HepG2 (cell line): ENCODE results near the gene SEMA3F. TPM values are rescaled to one million over a fixed set of nuclear protein-coding genes. Genes with fewer than 3 reads are reported as not detected.

Experiments used
- AKAP8 ChIP-seq: sonication (generic); formaldehyde crosslinking; IDR thresholded peaks from 2 replicates; pipeline ENCODE4 v1.5.1; 2020; ENCODE audit warnings: mild to moderate bottlenecking, missing genetic modification reagents
- KDM4B ChIP-seq: sonication (generic); formaldehyde crosslinking; IDR thresholded peaks from 2 replicates; pipeline ENCODE4 v1.4.0; 2020; ENCODE audit warnings: missing genetic modification reagents
- MED1 ChIP-seq: sonication (generic); formaldehyde crosslinking; IDR thresholded peaks from 2 replicates; pipeline ENCODE4 v1.4.0; 2020; ENCODE audit warnings: missing genetic modification reagents
- MIXL1 ChIP-seq: IDR thresholded peaks from 2 replicates; pipeline ENCODE4 v1.6.1; 2016
- MTERF4 ChIP-seq: sonication (generic); formaldehyde crosslinking; IDR thresholded peaks from 2 replicates; pipeline ENCODE4 v1.8.0; 2023; ENCODE audit warnings: mild to moderate bottlenecking, missing genetic modification reagents
- NFATC3 ChIP-seq: sonication (generic); formaldehyde crosslinking; IDR thresholded peaks from 2 replicates; pipeline ENCODE4 v1.5.1; 2020; ENCODE audit warnings: mild to moderate bottlenecking, missing genetic modification reagents
- NFKBIZ ChIP-seq: IDR thresholded peaks from 2 replicates; pipeline ENCODE4 v1.6.1; 2018; ENCODE audit warnings: missing genetic modification reagents, missing compliant biosample characterization
- POLR2AphosphoS5 ChIP-seq: IDR thresholded peaks from 2 replicates; pipeline ENCODE4 v1.6.1; 2012; ENCODE audit warnings: low read depth, low read length
- POLR2G ChIP-seq: fragments of 200-400 bp; formaldehyde crosslinking; IDR thresholded peaks from 2 replicates; pipeline ENCODE4 v1.6.1; 2018; ENCODE audit warnings: mild to moderate bottlenecking, low read depth, low read length, moderate library complexity
- TP53 ChIP-seq: sonication (generic); formaldehyde crosslinking; conservative IDR thresholded peaks from 2 replicates; pipeline ENCODE4 v1.4.0; 2020; ENCODE audit warnings: missing genetic modification reagents
- U2AF1 ChIP-seq: fragments of 200-400 bp; formaldehyde crosslinking; optimal IDR thresholded peaks from 2 replicates; pipeline ENCODE3; 2017; ENCODE audit warnings: mild to moderate bottlenecking, low read depth, low read length
- USF2 ChIP-seq, 2 experiments: sonication (generic) in 1 of 2; formaldehyde crosslinking in 1 of 2; IDR thresholded peaks; 2 replicates each; pipeline versions ENCODE4 v1.5.1 to v1.6.1; 2011 to 2020; ENCODE audit warnings: borderline replicate concordance in 1 of 2, low read depth in 1 of 2, low read length in 1 of 2, mild to moderate bottlenecking in 1 of 2, missing genetic modification reagents in 1 of 2, moderate library complexity in 1 of 2
- ZBTB21 ChIP-seq: sonication (generic); formaldehyde crosslinking; IDR thresholded peaks from 2 replicates; pipeline ENCODE4 v1.4.0; 2020; ENCODE audit warnings: missing genetic modification reagents
- ZBTB3 ChIP-seq: sonication (generic); formaldehyde crosslinking; IDR thresholded peaks from 2 replicates; pipeline ENCODE4 v1.4.0; 2020; ENCODE audit warnings: low read depth, mild to moderate bottlenecking, moderate library complexity, missing genetic modification reagents, borderline replicate concordance
- ZC3H13 ChIP-seq: sonication (generic); formaldehyde crosslinking; IDR thresholded peaks from 2 replicates; pipeline ENCODE4 v1.8.1; 2023; ENCODE audit warnings: mild to moderate bottlenecking, missing genetic modification reagents, moderate library complexity
- ZC3H4 ChIP-seq: sonication (generic); formaldehyde crosslinking; IDR thresholded peaks from 2 replicates; pipeline ENCODE4 v1.4.0; 2020; ENCODE audit warnings: missing genetic modification reagents, borderline replicate concordance
- ZFP36L1 ChIP-seq: sonication (generic); formaldehyde crosslinking; IDR thresholded peaks from 2 replicates; pipeline ENCODE4 v1.8.0; 2022; ENCODE audit warnings: mild to moderate bottlenecking, missing genetic modification reagents, moderate library complexity
- ZNF460 ChIP-seq: sonication (generic); formaldehyde crosslinking; IDR thresholded peaks from 2 replicates; pipeline ENCODE4 v1.5.1; 2020; ENCODE audit warnings: missing genetic modification reagents, mild to moderate bottlenecking, borderline replicate concordance
- ZNF580 ChIP-seq: IDR thresholded peaks from 2 replicates; pipeline ENCODE4 v1.6.1; 2016; ENCODE audit warnings: low read depth, borderline replicate concordance
- ZNF660 ChIP-seq: sonication (generic); formaldehyde crosslinking; IDR thresholded peaks from 2 replicates; pipeline ENCODE4 v1.5.1; 2020; ENCODE audit warnings: mild to moderate bottlenecking, low read depth, missing genetic modification reagents, borderline replicate concordance
- ZNF710 ChIP-seq: sonication (generic); formaldehyde crosslinking; IDR thresholded peaks from 2 replicates; pipeline ENCODE4 v1.5.0; 2020; ENCODE audit warnings: mild to moderate bottlenecking, missing genetic modification reagents, borderline replicate concordance
- ZNF720 ChIP-seq: sonication (generic); formaldehyde crosslinking; IDR thresholded peaks from 2 replicates; pipeline ENCODE4 v1.4.0; 2020; ENCODE audit warnings: missing genetic modification reagents
- ZSCAN21 ChIP-seq: sonication (generic); formaldehyde crosslinking; IDR thresholded peaks from 2 replicates; pipeline ENCODE4 v1.8.0; 2022; ENCODE audit warnings: mild to moderate bottlenecking, missing genetic modification reagents, moderate library complexity, borderline replicate concordance
- polyA plus RNA-seq, 8 experiments: library from polyadenylated mRNA; depleted of rRNA in 3 of 8; stranded (reverse) in 7 of 8; unstranded in 1 of 8; fragments of >200 nt; fragmentation: Illumina TruSeq in 4 of 8; extraction: Trizol in 4 of 8; gene quantifications; 2 replicates each; pipeline versions ENCODE4 v1.2.1 to v1.2.3, GENCODE V29; 2011 to 2016; ENCODE audit warnings: low read depth in 4 of 8, missing spikeins in 1 of 8, mixed read lengths in 1 of 8; ENCODE audit not compliant: insufficient read depth in 1 of 8
- total RNA-seq, 5 experiments: library from RNA; depleted of rRNA; stranded (reverse); fragments of >200 nt; fragmentation: Illumina TruSeq; extraction: Trizol; gene quantifications; 2 replicates each; pipeline ENCODE4 v1.2.3, GENCODE V29; 2016; ENCODE audit warnings: low read depth in 1 of 5

The SEMA3F gene
- total and polyA plus RNA-seq, 2 of the 13 experiments (the other 11 are each of a cell fraction or from before 2014, with no cell fraction given), result 7.6 to 17.2 TPM

GRCh38 chr3:50203113-50203808 is 48.1 kb downstream of the SEMA3F start (continued):
- TF ChIP-seq MTERF4 (CRISPR knock-in tag) (no peak), ZC3H13 (CRISPR knock-in tag) (no peak), POLR2AphosphoS5 (peak; percentile 72), KDM4B (no peak), ZNF720 (CRISPR knock-in tag) (no peak), NFKBIZ (CRISPR knock-in tag) (0 out of 2 replicates have a peak, but pooled peaks have one; percentile 25), ZSCAN21 (peak; percentile 75; the same call in 1 of the 2 replicates), USF2 (IDR thresholded peaks at IDR 0.05; ENCODE audit: low read depth, low read length) (no peak), USF2 (CRISPR knock-in tag; IDR thresholded peaks at IDR 0.05; ENCODE audit: borderline replicate concordance) (no peak), U2AF1 (no peak), ZNF460 (CRISPR knock-in tag) (no peak; the same call in 1 of the 2 replicates), ZNF580 (CRISPR knock-in tag) (no peak), MED1 (peak; percentile 91), MIXL1 (CRISPR knock-in tag) (no peak), TP53 (no peak), ZNF710 (CRISPR knock-in tag) (0 out of 2 replicates have a peak, but pooled peaks have one; percentile 36), AKAP8 (0 out of 2 replicates have a peak, but pooled peaks have one; percentile 66), ZNF660 (CRISPR knock-in tag) (no peak), ZBTB21 (CRISPR knock-in tag) (no peak), ZFP36L1 (CRISPR knock-in tag) (peak; percentile 71; the same call in 1 of the 2 replicates), POLR2G (peak; percentile 84), NFATC3 (CRISPR knock-in tag) (no peak), ZBTB3 (CRISPR knock-in tag) (no peak), ZC3H4 (CRISPR knock-in tag) (peak; percentile 26)
